BJ (cell line): Measurements from ENCODE around the gene DHX16. TPM values are rescaled to one million over a fixed set of nuclear protein-coding genes. Genes with fewer than 3 reads are reported as not detected.
A peak's percentile ranks its signal among the peaks of the same experiment; 100 is the strongest.

Experiments
- CTCF ChIA-PET: fragments of 350-600 bp; formaldehyde crosslinking; extraction: SDS; loops from one replicate; lab custom pipeline; 2021; ENCODE audit warnings: antibody characterized with exemption, inconsistent platforms; lab: Yijun Ruan, JAX
- POLR2A ChIA-PET: fragments of 300-600 bp; sonication (Branson Sonifier 250); formaldehyde crosslinking; extraction: SDS; loops from one replicate; lab custom pipeline; 2021; ENCODE audit warnings: antibody characterized with exemption; lab: Charles Lee
- DNase-seq: peaks from one replicate; pipeline ENCODE4 v3.0.0-alpha.2; 2011; ENCODE audit warnings: low read depth
- H3K27me3 ChIP-seq: 2 replicates; pipeline ENCODE4 v1.6.0; 2011; ENCODE audit warnings: low read length; ENCODE audit not compliant: control insufficient read depth, insufficient read depth
- H3K36me3 ChIP-seq: 2 replicates; pipeline ENCODE4 v1.5.1; 2011; ENCODE audit warnings: low read length; ENCODE audit not compliant: control insufficient read depth, insufficient read depth
- H3K4me3 ChIP-seq: 2 replicates; pipeline ENCODE4 v1.5.1; 2011; ENCODE audit warnings: low read depth, mild to moderate bottlenecking, control low read depth, low read length
- CTCF ChIP-seq: IDR thresholded peaks from 2 replicates; pipeline ENCODE4 v1.5.1; 2011; ENCODE audit warnings: low read depth, mild to moderate bottlenecking, control low read depth, inconsistent platforms, low read length, moderate library complexity; ENCODE audit not compliant: insufficient read depth
- polyA plus RNA-seq: library from polyadenylated mRNA; depleted of rRNA; stranded (reverse); fragments of >200 nt; gene quantifications from 2 replicates; pipeline ENCODE4 v1.2.3, GENCODE V29; 2011

Gene DHX16
- polyA plus RNA-seq, 1 experiment: 44.5 TPM

GRCh38 chr6:30615958-30616810, 56.6 kb downstream of the DHX16 start:
- no peak for DNase-seq
- H3K36me3 ChIP-seq: peaks cover 10% of the 10 kb centered on the region
- ChIA-PET POLR2A (interaction anchor here (0.7 to 1.4 kb wide), 4 partner anchors 10 to 266 kb away, joined by 3 to 9 read pairs (median 7); no protein-coding TSS in a partner anchor), CTCF (no interaction called here)
- no peaks in the 10 kb centered on the region for H3K27me3 ChIP-seq
- no peak for TF ChIP-seq CTCF
- peak overlapping the region; percentile 87 for H3K4me3 ChIP-seq

GRCh38 chr6:30615219-30615957, 57.4 kb downstream of the DHX16 start:
- H3K36me3 ChIP-seq: peaks cover 9% of the 10 kb centered on the region
- ChIA-PET CTCF (interaction anchor here (0.7 to 1.2 kb wide), 3 partner anchors 19 to 133 kb away, joined by 3 read pairs; no protein-coding TSS in a partner anchor), POLR2A (interaction anchor here (0.6 to 1.4 kb wide), 16 partner anchors 9 to 1567 kb away, joined by 3 to 30 read pairs (median 8); partner anchors contain the start of genes ABCF1, GTF2H4 and MDC1)
- no peak for TF ChIP-seq CTCF
- no peak for DNase-seq
- no peaks in the 10 kb centered on the region for H3K27me3 ChIP-seq
- peak overlapping the region; percentile 87 for H3K4me3 ChIP-seq

- peak; percentile 94 for DNase-seq
- ChIA-PET POLR2A (interaction anchor here (0.6 to 1.4 kb wide), 13 partner anchors 9 to 1567 kb away, joined by 3 to 30 read pairs (median 9); partner anchors contain the start of genes ABCF1, GTF2H4 and MDC1), CTCF (interaction anchor here (0.7 to 1.2 kb wide), 3 partner anchors 18 to 133 kb away, joined by 3 read pairs; no protein-coding TSS in a partner anchor)
- Histone ChIP-seq H3K36me3 (peaks cover 7% of the 10 kb centered on the region), H3K27me3 (no peaks in the 10 kb centered on the region), H3K4me3 (peak overlapping the region; percentile 87)
- TF ChIP-seq CTCF: no peak
These were observed 58.0 kb downstream of the DHX16 start for GRCh38 chr6:30614843-30615218.

GRCh38 chr6:30614044-30614842, 58.6 kb downstream of the DHX16 start:
- POLR2A ChIA-PET: interaction anchor here (0.6 to 1.4 kb wide), 12 partner anchors 8 to 1568 kb away, joined by 3 to 30 read pairs (median 9); partner anchors contain the start of genes ABCF1, GTF2H4 and MDC1
- no peak for DNase-seq
- TF ChIP-seq CTCF: no peak
- CTCF ChIA-PET: interaction anchor here (0.7 to 2.9 kb wide), 8 partner anchors 16 to 933 kb away, joined by 3 to 31 read pairs (median 3); no protein-coding TSS in a partner anchor
- peaks cover 8% of the 10 kb centered on the region for H3K36me3 ChIP-seq
- H3K27me3 ChIP-seq: no peaks in the 10 kb centered on the region
- peak overlapping the region; percentile 35 for H3K4me3 ChIP-seq
